CD14-positive monocyte (primary cell): Measurements from ENCODE around the gene SMARCA2. TPM values are rescaled to one million over a fixed set of nuclear protein-coding genes. Genes with fewer than 3 reads are reported as not detected.

Source experiments
- DNase-seq, 3 donors: peaks; one replicate each; pipeline ENCODE4 v3.0.0-alpha.2; 2011 to 2022
- H2AFZ ChIP-seq: 2 replicates; pipeline ENCODE4 v1.6.0; 2012; ENCODE audit warnings: mild to moderate bottlenecking, low read depth, low read length, inconsistent platforms; ENCODE audit not compliant: insufficient read depth, poor library complexity, severe bottlenecking
- H3K27ac ChIP-seq, 2 donors: 1 replicate in 1 of 2; 2 replicates in 1 of 2; pipeline ENCODE4 v1.5.1; 2012 to 2013; ENCODE audit warnings: low read length in 2 of 2, control low read depth in 1 of 2, inconsistent platforms in 1 of 2, low read depth in 1 of 2, mild to moderate bottlenecking in 1 of 2
- H3K27me3 ChIP-seq, 2 donors: one replicate each; pipeline versions ENCODE4 v1.6.0 to v1.6.1; 2011 to 2013; ENCODE audit warnings: low read length in 2 of 2; ENCODE audit not compliant: control insufficient read depth in 2 of 2, insufficient read depth in 2 of 2
- H3K36me3 ChIP-seq, 2 donors: replicated peaks in 1 of 2; 1 replicate in 1 of 2; 2 replicates in 1 of 2; pipeline versions ENCODE4 v1.5.1 to v1.6.1; 2012 to 2013; ENCODE audit warnings: low read length in 2 of 2, control low read depth in 1 of 2, inconsistent platforms in 1 of 2, mild to moderate bottlenecking in 1 of 2; ENCODE audit not compliant: insufficient read depth in 2 of 2, control insufficient read depth in 1 of 2
- H3K4me1 ChIP-seq, 2 donors: 1 replicate in 1 of 2; 2 replicates in 1 of 2; pipeline versions ENCODE4 v1.5.1 to v1.6.1; 2012 to 2013; ENCODE audit warnings: low read length in 2 of 2, control low read depth in 1 of 2, inconsistent platforms in 1 of 2, mild to moderate bottlenecking in 1 of 2, moderate library complexity in 1 of 2; ENCODE audit not compliant: insufficient read depth in 2 of 2, control insufficient read depth in 1 of 2
- H3K4me2 ChIP-seq: replicated peaks from 2 replicates; pipeline ENCODE3; 2012; ENCODE audit warnings: low read length, moderate library complexity, mild to moderate bottlenecking; ENCODE audit not compliant: poor library complexity, severe bottlenecking; ENCODE audit errors: extremely low read depth
- H3K4me3 ChIP-seq, 3 experiments: fragments of 200-600 bp in 1 of 3; sonication (generic) in 1 of 3; replicated peaks in 1 of 3; 1 replicate in 2 of 3; 2 replicates in 1 of 3; pipeline ENCODE4 v1.5.1; 2011 to 2013; ENCODE audit warnings: low read length in 3 of 3, mild to moderate bottlenecking in 3 of 3, control low read depth in 2 of 3, low read depth in 2 of 3, inconsistent platforms in 1 of 3, moderate library complexity in 1 of 3
- H3K79me2 ChIP-seq: 2 replicates; pipeline ENCODE4 v1.6.0; 2012; ENCODE audit warnings: mild to moderate bottlenecking, control low read depth, inconsistent platforms, low read length, moderate library complexity; ENCODE audit not compliant: insufficient read depth
- H3K9ac ChIP-seq: 2 replicates; pipeline ENCODE4 v1.6.0; 2017; ENCODE audit warnings: low read length, mild to moderate bottlenecking; ENCODE audit not compliant: insufficient read depth, poor library complexity, severe bottlenecking
- H3K9me3 ChIP-seq, 2 donors: replicated peaks in 1 of 2; 1 replicate in 1 of 2; 2 replicates in 1 of 2; pipeline versions ENCODE4 v1.5.1 to v1.6.1; 2012 to 2013; ENCODE audit warnings: low read length in 2 of 2, control low read depth in 1 of 2; ENCODE audit not compliant: control insufficient read depth in 1 of 2, insufficient read depth in 1 of 2
- H4K20me1 ChIP-seq: 2 replicates; pipeline ENCODE4 v1.6.0; 2012; ENCODE audit warnings: mild to moderate bottlenecking, low read length, control low read depth, moderate library complexity; ENCODE audit not compliant: insufficient read depth
- H3K27ac Mint-ChIP-seq, 7 donors: one replicate each; pipeline ENCODE4 v1.8.0; 2020; ENCODE audit warnings: mild to moderate bottlenecking in 7 of 7, mixed read lengths in 7 of 7, moderate library complexity in 6 of 7, inconsistent platforms in 2 of 7
- H3K27me3 Mint-ChIP-seq, 3 donors: one replicate each; pipeline ENCODE4 v1.8.0; 2021 to 2022; ENCODE audit warnings: low read depth in 3 of 3, mild to moderate bottlenecking in 3 of 3, mixed read lengths in 3 of 3, moderate library complexity in 3 of 3, inconsistent platforms in 1 of 3
- H3K36me3 Mint-ChIP-seq, 2 donors: one replicate each; pipeline ENCODE4 v1.8.0; 2020; ENCODE audit warnings: mixed read lengths in 2 of 2, inconsistent platforms in 1 of 2, mild to moderate bottlenecking in 1 of 2
- H3K4me1 Mint-ChIP-seq: one replicate; pipeline ENCODE4 v1.8.0; 2020; ENCODE audit warnings: mild to moderate bottlenecking, mixed read lengths
- H3K4me3 Mint-ChIP-seq, 2 donors: one replicate each; pipeline ENCODE4 v1.8.0; 2020; ENCODE audit warnings: mild to moderate bottlenecking in 2 of 2, mixed read lengths in 2 of 2, moderate library complexity in 1 of 2
- H3K9me3 Mint-ChIP-seq, 7 donors: one replicate each; pipeline ENCODE4 v1.8.0; 2020 to 2022; ENCODE audit warnings: mixed read lengths in 7 of 7, mild to moderate bottlenecking in 6 of 7, moderate library complexity in 6 of 7, inconsistent platforms in 2 of 7
- CTCF ChIP-seq: fragments of 200-600 bp; IDR thresholded peaks from one replicate; pipeline ENCODE4 v1.8.0; 2022; ENCODE audit warnings: antibody characterized with exemption, mild to moderate bottlenecking
- WGBS: methylation state at CpG from one replicate; pipeline ENCODE4 v1.1.5; 2013; ENCODE audit warnings: missing lambda C conversion rate; ENCODE audit not compliant: insufficient coverage; 5-methylcytosine and 5-hydroxymethylcytosine counted together
- intact Hi-C, 2 donors: fragments of 100-400 bp; cut with micrococcal nuclease; formaldehyde crosslinking; loops; one replicate each; pipeline versions ENCODE4 v1.15.0 to v1.15.1; 2023
- polyA plus RNA-seq, 3 donors: library from polyadenylated mRNA; depleted of rRNA in 1 of 3; unstranded in 2 of 3; stranded (reverse) in 1 of 3; fragments of 300-500 nt in 2 of 3; fragments of >200 nt in 1 of 3; fragmentation: Illumina TruSeq in 2 of 3; gene quantifications; 1 replicate in 2 of 3; 2 replicates in 1 of 3; pipeline ENCODE4 v1.2.3, GENCODE V29; 2012 to 2021

The SMARCA2 gene
- polyA plus RNA-seq, 3 donors: 11.0 to 54.7 (median 11.8) TPM

DNA sequence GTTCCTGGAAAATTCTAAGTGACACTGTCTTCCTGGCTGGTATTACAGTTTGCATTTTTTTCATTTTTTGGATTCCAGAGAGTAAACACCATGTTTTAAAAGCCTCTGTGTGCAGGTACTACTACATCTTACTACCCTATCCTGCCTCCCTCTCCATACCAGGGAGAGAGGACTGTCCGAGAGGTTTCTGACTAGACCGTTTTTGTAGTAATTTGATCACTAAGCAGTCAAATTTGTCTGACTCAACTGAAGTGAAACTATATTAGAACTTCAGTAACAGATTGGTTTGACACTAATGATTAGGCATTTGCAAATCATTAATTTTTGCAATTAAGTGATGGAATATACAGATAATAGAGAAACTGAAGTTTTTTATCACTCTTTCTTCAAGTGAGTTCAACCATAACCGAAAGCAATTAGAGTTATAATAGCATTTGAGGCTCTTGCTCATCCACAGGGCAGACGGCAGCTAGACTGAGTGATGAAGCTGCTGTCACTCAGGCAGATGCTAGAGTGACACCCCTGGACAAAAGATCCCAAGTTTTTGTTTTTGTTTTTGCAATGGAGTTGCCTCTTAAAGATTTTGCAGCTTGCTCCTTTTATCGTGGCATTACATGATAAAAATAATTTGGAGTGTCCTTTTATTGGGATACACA is 44.3 kb downstream of the SMARCA2 start:
- Histone ChIP-seq H3K4me3 (no peak overlapping the region), H3K27me3 (no peaks in the 10 kb centered on the region), H3K79me2 (no peaks in the 10 kb centered on the region), H3K4me2 (no peak overlapping the region), H3K27ac (no peak overlapping the region), H3K36me3 (peaks cover 92 to 100% of the 10 kb centered on the region in 2 donors), H3K4me1 (no peaks in the 10 kb centered on the region), H4K20me1 (peaks cover 6% of the 10 kb centered on the region), H3K9me3 (no peaks in the 10 kb centered on the region), H3K9ac (no peak overlapping the region), H2AFZ (no peak overlapping the region)
- no peak for DNase-seq
- no peaks in the 10 kb centered on the region for H3K27me3 Mint-ChIP-seq
- no peaks in the 10 kb centered on the region for H3K9me3 Mint-ChIP-seq
- WGBS: 83% methylated on average over 1 of the region's 5 CpGs
- no peak for TF ChIP-seq CTCF
- H3K4me1 Mint-ChIP-seq: peaks cover 4% of the 10 kb centered on the region
- no peak overlapping the region for H3K4me3 Mint-ChIP-seq
- intact Hi-C loops: no loop called here
- no peak overlapping the region for H3K27ac Mint-ChIP-seq
- peaks cover 81 to 89% of the 10 kb centered on the region in 2 donors for H3K36me3 Mint-ChIP-seq

DNA sequence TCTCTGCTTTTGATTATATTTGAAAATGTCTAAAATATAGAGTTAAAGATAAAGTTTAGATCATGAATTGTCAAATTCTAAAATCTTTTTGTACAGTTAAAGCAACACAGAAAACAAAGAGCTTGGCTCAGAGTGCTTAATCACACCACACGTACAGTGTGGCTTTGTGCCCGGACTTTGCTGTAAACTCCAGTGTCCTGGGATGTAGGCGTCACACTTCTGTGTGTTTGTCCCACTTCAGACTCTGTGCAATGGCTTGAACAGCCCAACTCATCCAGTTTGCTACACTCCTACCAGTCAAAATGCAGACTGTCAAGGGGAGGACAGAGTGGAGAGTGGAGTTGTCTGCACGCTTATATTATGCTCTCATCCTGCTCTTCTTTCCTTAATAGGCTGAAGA is 45.3 kb downstream of the SMARCA2 start:
- intact Hi-C loops: no loop called here

More for the DNA sequence above, 45.3 kb downstream of the SMARCA2 start:
- Histone ChIP-seq H3K4me1 (no peaks in the 10 kb centered on the region), H3K9me3 (no peaks in the 10 kb centered on the region), H2AFZ (no peak overlapping the region), H3K79me2 (no peaks in the 10 kb centered on the region), H4K20me1 (no peaks in the 10 kb centered on the region), H3K36me3 (peaks cover 92 to 100% of the 10 kb centered on the region in 2 donors), H3K4me2 (no peak overlapping the region), H3K27ac (no peak overlapping the region), H3K4me3 (no peak overlapping the region), H3K27me3 (no peaks in the 10 kb centered on the region), H3K9ac (no peak overlapping the region)
- TF ChIP-seq CTCF: no peak
- no peaks in the 10 kb centered on the region for H3K9me3 Mint-ChIP-seq
- H3K27me3 Mint-ChIP-seq: no peaks in the 10 kb centered on the region
- DNase-seq: no peak
- 100% methylated on average over 3 of the region's 4 CpGs for WGBS
- no peak overlapping the region for H3K4me3 Mint-ChIP-seq
- H3K27ac Mint-ChIP-seq: peak overlapping the region in 1 of 7 donors; percentile 41
- peaks cover 4% of the 10 kb centered on the region for H3K4me1 Mint-ChIP-seq
- H3K36me3 Mint-ChIP-seq: peaks cover 80 to 90% of the 10 kb centered on the region in 2 donors
